Fibroblast of lung (primary cell): Measurements from ENCODE around the gene NCK2. TPM values are rescaled to one million over a fixed set of nuclear protein-coding genes. Genes with fewer than 3 reads are reported as not detected.
A peak's percentile ranks its signal among the peaks of the same experiment; 100 is the strongest.

Experiments used
- DNase-seq, 2 donors: peaks; one replicate each; pipeline versions ENCODE4 v3.0.0 to v3.0.0-alpha.2; 2010; ENCODE audit warnings: low read depth in 2 of 2
- H2AFZ ChIP-seq: 2 replicates; pipeline ENCODE4 v1.5.1; 2012; ENCODE audit warnings: low read length, control low read depth, inconsistent platforms
- H3K27ac ChIP-seq: 2 replicates; pipeline ENCODE4 v1.5.1; 2011; ENCODE audit warnings: low read length, control low read depth; ENCODE audit not compliant: insufficient read depth
- H3K27me3 ChIP-seq: 2 replicates; pipeline ENCODE4 v1.5.1; 2011; ENCODE audit warnings: mild to moderate bottlenecking, low read length; ENCODE audit not compliant: control insufficient read depth, insufficient read depth
- H3K36me3 ChIP-seq: 2 replicates; pipeline ENCODE4 v1.5.1; 2011; ENCODE audit warnings: low read length; ENCODE audit not compliant: control insufficient read depth, insufficient read depth
- H3K4me1 ChIP-seq: 2 replicates; pipeline ENCODE4 v1.5.1; 2011; ENCODE audit warnings: low read length; ENCODE audit not compliant: control insufficient read depth, insufficient read depth; ENCODE audit errors: extremely low read depth
- H3K4me2 ChIP-seq: 2 replicates; pipeline ENCODE4 v1.5.1; 2011; ENCODE audit warnings: low read length, control low read depth; ENCODE audit not compliant: insufficient read depth; ENCODE audit errors: extremely low read depth
- H3K4me3 ChIP-seq, 4 experiments: fragments of 200-600 bp in 1 of 4; sonication (generic) in 1 of 4; replicated peaks in 1 of 4; 2 replicates each; pipeline ENCODE4 v1.5.1; 2011 to 2016; ENCODE audit warnings: low read length in 4 of 4, low read depth in 3 of 4, mild to moderate bottlenecking in 3 of 4, control low read depth in 2 of 4, inconsistent platforms in 1 of 4, mixed read lengths in 1 of 4; ENCODE audit not compliant: insufficient read depth in 1 of 4; ENCODE audit errors: control extremely low read depth in 1 of 4
- H3K79me2 ChIP-seq: 2 replicates; pipeline ENCODE4 v1.5.1; 2012; ENCODE audit warnings: mild to moderate bottlenecking, low read length, inconsistent platforms; ENCODE audit not compliant: control insufficient read depth, insufficient read depth
- H3K9ac ChIP-seq: 2 replicates; pipeline ENCODE4 v1.5.1; 2011; ENCODE audit warnings: mild to moderate bottlenecking, low read length, control low read depth; ENCODE audit not compliant: insufficient read depth
- H3K9me3 ChIP-seq: 2 replicates; pipeline ENCODE4 v1.5.1; 2012; ENCODE audit warnings: low read depth, low read length; ENCODE audit not compliant: control insufficient read depth, insufficient read depth
- H4K20me1 ChIP-seq: 2 replicates; pipeline ENCODE4 v1.5.1; 2011; ENCODE audit warnings: low read length; ENCODE audit not compliant: control insufficient read depth, insufficient read depth; ENCODE audit errors: extremely low read depth
- EZH2 ChIP-seq: IDR thresholded peaks from 2 replicates; pipeline ENCODE4 v1.5.1; 2012; ENCODE audit warnings: low read length, control low read depth, mild to moderate bottlenecking; ENCODE audit errors: missing control alignments
- polyA plus RNA-seq, 2 donors: library from polyadenylated mRNA; depleted of rRNA in 1 of 2; stranded (reverse) in 1 of 2; unstranded in 1 of 2; fragments of >200 nt; gene quantifications; 2 replicates each; pipeline ENCODE4 v1.2.1, GENCODE V29; 2011 to 2012; ENCODE audit warnings: missing spikeins in 1 of 2
- total RNA-seq: library from RNA; depleted of rRNA; stranded (reverse); fragments of >200 nt; gene quantifications from 2 replicates; pipeline ENCODE4 v1.2.1, GENCODE V29; 2014
- TF ChIP-seq, protein P1 (sequence below), 2 donors: IDR thresholded peaks in 1 of 2; conservative IDR thresholded peaks in 1 of 2; 1 replicate in 1 of 2; 2 replicates in 1 of 2; pipeline ENCODE4 v1.5.1; 2011 to 2012; ENCODE audit warnings: low read length in 2 of 2, control low read depth in 1 of 2, inconsistent platforms in 1 of 2, low read depth in 1 of 2, mild to moderate bottlenecking in 1 of 2

The NCK2 gene
- total and polyA plus RNA-seq, 2 donors (not counting 1 experiment from before 2014, with no cell fraction given), result 25.4 to 51.3 TPM

DNA sequence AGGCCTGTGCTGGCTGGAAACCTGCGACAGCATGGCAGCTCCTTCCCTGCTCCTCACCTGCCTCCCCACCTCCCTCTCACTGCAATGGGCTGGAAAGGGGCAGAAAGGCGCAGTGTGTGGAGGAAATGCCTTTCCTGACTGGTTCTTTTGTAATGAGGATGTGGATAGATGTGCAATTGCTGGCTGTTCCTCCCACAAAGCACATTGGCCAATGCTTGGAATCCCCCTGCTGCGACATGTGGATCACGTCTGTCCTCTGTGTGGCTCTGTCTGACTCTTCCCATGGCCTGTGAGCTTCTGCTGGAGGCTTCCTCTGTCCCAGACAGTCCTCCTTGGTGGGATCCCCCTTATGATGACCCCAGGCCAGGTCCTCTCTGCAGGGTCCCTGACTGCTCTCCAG lies 172.5 kb downstream of the NCK2 start:
- H3K4me3 ChIP-seq, result no peak overlapping the region
- no peak overlapping the region for H2AFZ ChIP-seq
- no peak overlapping the region for H3K27ac ChIP-seq
- H4K20me1 ChIP-seq, result no peaks in the 10 kb centered on the region
- H3K27me3 ChIP-seq, result no peaks in the 10 kb centered on the region
- H3K9me3 ChIP-seq, result no peaks in the 10 kb centered on the region
- no peak overlapping the region for H3K9ac ChIP-seq
- no peaks in the 10 kb centered on the region for H3K79me2 ChIP-seq
- H3K4me2 ChIP-seq, result no peak overlapping the region
- no peak for DNase-seq
- no peaks in the 10 kb centered on the region for H3K36me3 ChIP-seq
- H3K4me1 ChIP-seq, result no peaks in the 10 kb centered on the region
- no peak for TF ChIP-seq EZH2
- TF ChIP-seq, protein P1, sequence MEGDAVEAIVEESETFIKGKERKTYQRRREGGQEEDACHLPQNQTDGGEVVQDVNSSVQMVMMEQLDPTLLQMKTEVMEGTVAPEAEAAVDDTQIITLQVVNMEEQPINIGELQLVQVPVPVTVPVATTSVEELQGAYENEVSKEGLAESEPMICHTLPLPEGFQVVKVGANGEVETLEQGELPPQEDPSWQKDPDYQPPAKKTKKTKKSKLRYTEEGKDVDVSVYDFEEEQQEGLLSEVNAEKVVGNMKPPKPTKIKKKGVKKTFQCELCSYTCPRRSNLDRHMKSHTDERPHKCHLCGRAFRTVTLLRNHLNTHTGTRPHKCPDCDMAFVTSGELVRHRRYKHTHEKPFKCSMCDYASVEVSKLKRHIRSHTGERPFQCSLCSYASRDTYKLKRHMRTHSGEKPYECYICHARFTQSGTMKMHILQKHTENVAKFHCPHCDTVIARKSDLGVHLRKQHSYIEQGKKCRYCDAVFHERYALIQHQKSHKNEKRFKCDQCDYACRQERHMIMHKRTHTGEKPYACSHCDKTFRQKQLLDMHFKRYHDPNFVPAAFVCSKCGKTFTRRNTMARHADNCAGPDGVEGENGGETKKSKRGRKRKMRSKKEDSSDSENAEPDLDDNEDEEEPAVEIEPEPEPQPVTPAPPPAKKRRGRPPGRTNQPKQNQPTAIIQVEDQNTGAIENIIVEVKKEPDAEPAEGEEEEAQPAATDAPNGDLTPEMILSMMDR (conservative IDR thresholded peaks at IDR 0.05 in 1 of 2, IDR thresholded peaks at IDR 0.05 in 1 of 2; ENCODE audit: low read depth in 1 of 2, low read length in 2 of 2), result no peak

DNA sequence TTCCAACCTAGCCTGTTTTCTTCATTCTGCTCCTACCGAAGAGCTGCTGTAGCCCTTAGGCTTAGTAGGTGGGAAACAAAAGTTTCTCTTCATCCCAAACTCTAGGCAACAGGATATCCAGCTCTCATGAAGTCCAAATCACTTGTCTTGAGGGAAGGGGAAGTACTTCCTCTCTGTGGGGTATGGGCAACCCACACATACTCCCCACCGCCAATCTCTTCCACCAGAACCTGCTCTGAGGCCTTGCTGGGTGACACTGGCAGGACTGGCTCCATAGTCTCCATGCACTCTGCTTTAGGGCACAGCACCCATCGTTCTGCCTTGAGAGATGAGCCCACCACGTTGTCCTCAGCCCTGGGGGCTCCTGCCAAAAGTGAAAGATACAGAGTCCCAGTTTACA lies 173.0 kb downstream of the NCK2 start:
- no peak overlapping the region for H3K9ac ChIP-seq
- no peak overlapping the region for H2AFZ ChIP-seq
- H3K4me3 ChIP-seq, result no peak overlapping the region
- H3K4me1 ChIP-seq, result no peaks in the 10 kb centered on the region
- H3K27ac ChIP-seq, result no peak overlapping the region
- no peaks in the 10 kb centered on the region for H3K27me3 ChIP-seq
- no peaks in the 10 kb centered on the region for H3K79me2 ChIP-seq
- no peaks in the 10 kb centered on the region for H4K20me1 ChIP-seq
- H3K9me3 ChIP-seq, result no peaks in the 10 kb centered on the region
- H3K4me2 ChIP-seq, result no peak overlapping the region
- TF ChIP-seq, protein P1 (conservative IDR thresholded peaks at IDR 0.05 in 1 of 2, IDR thresholded peaks at IDR 0.05 in 1 of 2; ENCODE audit: low read depth in 1 of 2, low read length in 2 of 2), result no peak
- no peak for TF ChIP-seq EZH2
- no peaks in the 10 kb centered on the region for H3K36me3 ChIP-seq
- no peak for DNase-seq

DNA sequence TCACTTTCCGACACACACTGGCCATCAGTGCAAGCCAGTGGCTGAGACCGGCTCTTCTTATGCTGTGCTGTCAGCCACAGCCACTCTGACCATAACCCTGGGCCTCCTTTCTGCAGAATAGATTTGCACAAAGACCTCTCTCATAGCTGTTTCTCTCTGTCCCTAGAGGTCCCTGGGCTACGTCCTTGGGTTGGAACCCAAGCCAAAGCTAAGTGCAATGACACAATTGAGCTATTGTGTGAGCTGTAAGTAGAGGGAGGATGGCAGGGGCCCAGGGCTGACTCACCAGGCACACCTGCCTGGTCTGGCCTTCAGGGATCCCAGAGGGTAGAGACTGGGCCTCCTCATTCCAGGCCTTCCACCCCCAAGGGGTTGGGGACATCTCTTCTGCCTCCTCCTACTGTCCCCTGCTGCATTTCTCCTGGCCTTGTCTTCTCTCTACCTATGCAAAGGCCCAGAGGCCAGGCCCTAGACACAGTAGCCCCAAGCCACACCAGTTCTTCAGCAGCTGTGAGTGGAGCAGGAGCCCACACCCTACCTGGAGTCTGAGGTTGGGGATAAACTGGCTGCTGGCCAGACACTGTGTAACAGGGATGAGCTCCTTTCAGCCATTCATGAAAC lies 174.6 kb downstream of the NCK2 start:
- H3K36me3 ChIP-seq, result no peaks in the 10 kb centered on the region
- DNase-seq, result peak in 1 of 2 donors; percentile 5
- no peaks in the 10 kb centered on the region for H3K9me3 ChIP-seq
- TF ChIP-seq, protein P1 (conservative IDR thresholded peaks at IDR 0.05 in 1 of 2, IDR thresholded peaks at IDR 0.05 in 1 of 2; ENCODE audit: low read depth in 1 of 2, low read length in 2 of 2), result no peak
- no peak for TF ChIP-seq EZH2
- H3K4me2 ChIP-seq, result no peak overlapping the region
- no peaks in the 10 kb centered on the region for H4K20me1 ChIP-seq
- no peaks in the 10 kb centered on the region for H3K79me2 ChIP-seq
- no peak overlapping the region for H2AFZ ChIP-seq
- H3K27me3 ChIP-seq, result no peaks in the 10 kb centered on the region
- H3K4me1 ChIP-seq, result no peaks in the 10 kb centered on the region
- no peak overlapping the region for H3K4me3 ChIP-seq
- no peak overlapping the region for H3K9ac ChIP-seq
- H3K27ac ChIP-seq, result no peak overlapping the region
